Choroid plexus epithelial cell (primary cell): ENCODE measurements around the gene RRBP1.

Experiments
- DNase-seq: peaks from one replicate; pipeline ENCODE4 v3.0.0-alpha.2; 2010; ENCODE audit warnings: low read depth
- H3K4me3 ChIP-seq: 2 replicates; pipeline ENCODE4 v1.5.1; 2011; ENCODE audit warnings: low read depth, mild to moderate bottlenecking, control low read depth, low read length, moderate library complexity
- TF ChIP-seq, protein P1 (sequence below): conservative IDR thresholded peaks from 2 replicates; pipeline ENCODE4 v1.5.1; 2011; ENCODE audit warnings: low read depth, mild to moderate bottlenecking, control low read depth, inconsistent platforms, low read length, moderate library complexity

RRBP1 gene

DNA sequence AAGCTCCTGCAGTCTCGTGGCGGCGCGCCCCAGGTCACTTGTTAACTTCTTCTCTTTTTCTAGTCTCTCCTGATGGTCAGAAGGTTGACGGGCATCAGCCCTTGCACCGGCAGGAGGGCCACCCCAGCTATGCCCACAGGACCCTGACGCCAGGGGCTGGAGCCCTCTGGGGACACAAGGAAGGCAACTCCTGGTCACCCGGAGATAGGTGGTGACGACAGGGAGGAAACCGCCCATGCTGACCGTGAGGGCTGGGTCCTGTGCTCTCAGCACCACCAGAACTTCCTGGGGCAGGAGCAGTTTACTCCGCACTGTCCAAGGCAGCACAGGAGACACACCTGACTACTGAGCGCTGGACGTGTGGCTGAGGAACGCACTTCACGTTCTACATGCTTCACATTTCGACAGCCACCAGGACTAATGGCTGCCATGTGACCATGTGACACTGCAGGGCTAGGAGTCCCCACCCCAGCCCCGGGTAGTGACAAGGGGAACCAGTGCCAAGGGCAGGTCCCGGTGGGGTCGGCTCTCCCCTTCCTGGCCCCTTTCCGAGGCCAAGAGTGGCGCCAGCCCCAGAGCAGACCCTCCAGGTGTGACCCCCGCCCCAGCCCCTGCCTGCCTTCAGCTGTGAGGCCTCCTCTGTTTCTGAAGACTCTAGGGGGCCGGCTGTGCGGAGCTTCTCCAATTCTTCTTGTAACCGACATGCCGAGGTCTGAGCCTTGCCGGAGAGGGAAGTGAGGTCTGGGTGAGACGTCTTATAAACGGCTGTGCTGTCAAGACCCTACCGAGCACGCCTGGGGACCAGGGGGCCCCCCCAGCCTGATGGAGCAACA is 67.0 kb downstream of the RRBP1 start:
- DNase-seq, result no peak
- TF ChIP-seq, protein P1, sequence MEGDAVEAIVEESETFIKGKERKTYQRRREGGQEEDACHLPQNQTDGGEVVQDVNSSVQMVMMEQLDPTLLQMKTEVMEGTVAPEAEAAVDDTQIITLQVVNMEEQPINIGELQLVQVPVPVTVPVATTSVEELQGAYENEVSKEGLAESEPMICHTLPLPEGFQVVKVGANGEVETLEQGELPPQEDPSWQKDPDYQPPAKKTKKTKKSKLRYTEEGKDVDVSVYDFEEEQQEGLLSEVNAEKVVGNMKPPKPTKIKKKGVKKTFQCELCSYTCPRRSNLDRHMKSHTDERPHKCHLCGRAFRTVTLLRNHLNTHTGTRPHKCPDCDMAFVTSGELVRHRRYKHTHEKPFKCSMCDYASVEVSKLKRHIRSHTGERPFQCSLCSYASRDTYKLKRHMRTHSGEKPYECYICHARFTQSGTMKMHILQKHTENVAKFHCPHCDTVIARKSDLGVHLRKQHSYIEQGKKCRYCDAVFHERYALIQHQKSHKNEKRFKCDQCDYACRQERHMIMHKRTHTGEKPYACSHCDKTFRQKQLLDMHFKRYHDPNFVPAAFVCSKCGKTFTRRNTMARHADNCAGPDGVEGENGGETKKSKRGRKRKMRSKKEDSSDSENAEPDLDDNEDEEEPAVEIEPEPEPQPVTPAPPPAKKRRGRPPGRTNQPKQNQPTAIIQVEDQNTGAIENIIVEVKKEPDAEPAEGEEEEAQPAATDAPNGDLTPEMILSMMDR, result no peak
- no peak overlapping the region for H3K4me3 ChIP-seq

DNA sequence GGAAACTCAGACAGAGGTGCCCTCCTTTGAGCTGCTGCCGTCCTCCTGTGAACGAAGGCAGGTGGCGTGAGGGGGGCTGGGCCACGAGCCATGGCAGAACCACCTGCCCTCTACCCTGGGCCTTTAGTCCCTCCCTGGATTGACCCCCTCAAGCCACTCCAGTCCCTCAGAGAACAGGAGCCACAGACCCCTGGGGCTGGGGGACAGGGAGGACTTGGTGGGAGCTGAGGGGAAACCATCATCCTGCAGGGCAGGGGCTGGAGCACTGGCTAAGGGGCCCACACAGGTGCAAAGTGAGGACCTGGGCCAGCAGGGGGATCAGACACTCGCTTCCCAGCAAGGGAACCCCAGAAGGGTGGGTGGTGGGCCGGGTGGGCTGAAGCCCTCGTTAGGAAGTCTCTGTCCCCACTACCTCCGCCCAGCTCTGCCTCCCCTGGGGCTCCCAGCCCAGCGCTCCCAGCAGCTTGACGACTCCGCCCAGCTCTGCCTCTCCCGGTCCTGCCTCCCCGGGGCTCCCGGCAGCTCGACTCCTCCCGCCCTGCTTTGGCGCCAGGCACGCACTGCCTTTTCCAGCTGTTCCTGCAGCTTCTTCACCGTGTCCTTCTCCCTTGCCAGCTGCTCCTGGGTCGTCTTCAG is 67.7 kb downstream of the RRBP1 start:
- TF ChIP-seq, protein P1, result no peak
- H3K4me3 ChIP-seq, result no peak overlapping the region
- DNase-seq, result peak; percentile 53

DNA sequence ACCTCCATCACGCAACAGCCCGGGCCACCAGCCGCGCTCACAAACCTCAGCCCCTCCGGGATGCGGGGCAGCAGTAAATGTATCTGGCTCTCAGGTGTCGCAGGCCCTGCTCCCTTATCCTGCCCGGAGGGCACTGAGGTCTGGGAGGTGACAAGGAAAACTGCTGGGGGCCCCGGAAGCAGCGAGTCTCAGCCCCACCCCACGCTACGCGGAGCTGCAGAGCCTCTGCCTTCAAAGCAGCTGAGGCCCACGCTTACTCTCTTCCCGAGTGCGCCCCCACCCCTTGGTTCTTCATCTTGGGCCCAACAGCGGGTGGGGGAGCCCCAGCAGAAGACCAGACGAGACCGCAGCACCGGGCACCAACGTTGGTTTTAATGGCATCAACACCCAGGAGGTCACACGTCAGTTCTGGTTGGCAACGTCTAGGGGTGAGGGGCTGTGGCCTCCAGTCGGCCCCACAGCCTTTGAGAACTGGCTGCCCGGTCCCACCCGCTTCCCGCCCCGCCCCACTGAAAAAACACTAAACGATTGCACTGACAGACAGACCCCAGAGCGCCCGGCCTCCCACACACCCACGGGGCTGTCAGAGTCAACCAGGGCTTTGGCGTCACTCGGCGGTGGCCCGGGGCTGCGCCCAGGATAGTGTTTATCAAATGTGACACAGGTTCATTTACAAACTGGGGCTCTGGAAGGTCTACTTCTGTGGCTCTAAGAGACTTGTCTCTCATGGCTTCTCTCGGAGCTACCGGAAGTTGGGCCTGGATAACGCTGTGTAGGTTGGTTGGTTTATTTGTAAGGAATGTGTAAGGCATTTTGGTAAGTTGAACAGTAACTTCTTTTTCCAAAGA is 68.5 kb downstream of the RRBP1 start:
- DNase-seq, result no peak

DNA sequence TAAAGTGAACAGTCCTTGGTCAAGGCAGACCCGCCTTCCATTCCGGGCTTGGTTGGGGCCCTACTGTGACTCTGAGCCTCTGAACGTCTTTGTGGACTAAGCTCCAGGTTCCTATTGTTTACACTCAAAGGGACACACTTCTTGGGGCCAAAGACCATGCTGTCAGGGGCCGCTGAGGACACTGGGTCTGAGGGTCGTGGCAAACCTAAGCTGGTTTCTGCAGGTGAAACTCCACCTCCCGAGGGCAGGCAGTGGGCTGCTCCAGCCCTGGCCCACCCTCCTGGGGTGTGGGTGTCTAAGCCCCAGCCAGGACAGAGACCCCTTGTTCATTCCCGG is 69.1 kb downstream of the RRBP1 start:
- no peak overlapping the region for H3K4me3 ChIP-seq
- TF ChIP-seq, protein P1, result no peak
- no peak for DNase-seq

More for the DNA sequence above, 68.5 kb downstream of the RRBP1 start:
- TF ChIP-seq, protein P1, result no peak
- H3K4me3 ChIP-seq, result no peak overlapping the region

DNA sequence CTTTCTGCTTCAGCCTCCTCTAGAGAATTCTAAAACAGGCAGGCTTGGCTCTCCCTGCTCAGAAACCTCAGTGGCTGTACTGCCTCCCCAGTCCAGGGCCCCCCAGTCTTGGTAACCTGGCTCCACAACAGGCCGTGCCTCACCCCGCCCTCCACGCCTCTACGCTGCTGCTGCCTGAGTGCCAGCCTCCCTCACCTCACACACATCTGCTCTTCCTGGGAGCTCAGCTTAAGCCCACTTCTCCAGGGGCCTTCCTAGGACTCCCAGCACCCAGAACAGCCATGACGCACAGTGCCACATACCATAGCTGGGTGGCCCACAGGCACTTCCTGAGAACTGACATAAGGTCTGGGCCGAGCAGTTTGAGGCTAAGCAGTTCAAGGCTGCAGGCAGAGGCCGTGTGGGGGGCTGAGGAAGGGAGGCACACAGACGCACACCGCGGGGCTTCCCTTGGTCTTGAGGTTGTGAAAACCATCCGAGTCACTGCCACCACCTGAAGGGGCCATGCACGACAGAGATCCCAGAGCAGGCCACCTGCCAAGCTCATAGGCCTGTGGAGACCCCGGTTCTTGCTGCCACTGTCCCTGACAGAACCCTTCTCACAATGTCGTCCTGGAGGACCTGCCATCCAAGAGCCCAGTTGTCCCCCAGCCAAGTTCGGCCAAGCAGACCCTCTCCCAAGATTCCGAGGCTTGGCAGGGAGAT is 69.6 kb downstream of the RRBP1 start:
- peak; percentile 87 for DNase-seq
- TF ChIP-seq, protein P1, result no peak
- H3K4me3 ChIP-seq, result no peak overlapping the region

DNA sequence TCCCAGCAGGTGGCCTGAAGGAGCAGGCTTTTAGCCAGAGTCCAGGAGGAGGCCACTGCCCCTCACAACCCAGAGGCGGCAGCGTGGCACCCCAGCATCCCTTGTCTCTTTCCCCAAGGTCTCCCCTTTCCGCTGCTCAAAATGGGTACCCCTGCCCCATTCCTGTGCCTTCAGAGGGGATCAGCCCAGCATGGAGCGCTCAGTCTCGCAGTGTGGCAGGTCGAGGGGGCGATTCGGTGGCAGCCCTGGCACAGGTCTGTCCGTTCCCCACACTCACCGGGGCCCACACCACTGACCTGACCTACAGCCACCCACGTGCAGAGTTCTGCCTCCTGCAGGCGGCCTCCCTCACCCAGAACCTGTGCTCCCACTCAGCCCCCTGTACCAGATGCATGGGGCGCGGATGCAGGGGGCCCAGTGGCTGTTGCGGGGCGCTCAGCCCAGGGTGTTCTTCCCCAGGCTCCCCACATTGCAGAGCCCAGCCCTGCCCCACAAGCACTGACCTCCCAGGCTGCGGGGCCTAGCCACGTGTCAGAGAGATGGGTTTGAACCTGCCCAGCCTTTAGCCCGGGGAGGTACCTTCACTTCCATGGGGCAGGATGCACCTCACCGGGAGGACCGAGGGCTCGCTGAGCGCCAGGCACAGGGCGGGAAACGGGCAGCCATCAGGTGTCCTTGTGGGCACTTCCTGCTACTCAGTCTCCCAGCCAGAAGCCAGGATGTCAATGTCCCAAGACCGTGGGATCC is 70.3 kb downstream of the RRBP1 start:
- TF ChIP-seq, protein P1, result peak; percentile 57
- no peak overlapping the region for H3K4me3 ChIP-seq
- peak; percentile 50 for DNase-seq
